ENCODE measurements around the gene BCHE. TPM values are rescaled to one million over a fixed set of nuclear protein-coding genes. Genes with fewer than 3 reads are reported as not detected.

Gene BCHE
- total RNA-seq, 1 donor from 2014 or later = not detected

GRCh38 chr3:165768680-165769079 is 68.5 kb downstream of the BCHE start:
- Mint-ChIP-seq H3K4me3 (no peak overlapping the region), H3K27me3 (ENCODE audit: insufficient read depth) (no peaks in the 10 kb centered on the region), H3K27ac (no peak overlapping the region), H3K9me3 (peaks cover 3% of the 10 kb centered on the region), H3K4me1 (ENCODE audit: low read depth) (no peaks in the 10 kb centered on the region), H3K36me3 (ENCODE audit: low read depth) (no peaks in the 10 kb centered on the region)
- no peak for DNase-seq (ENCODE audit: low spot score)
- intact Hi-C loops (cut with micrococcal nuclease) = no loop called here

- Mint-ChIP-seq H3K27me3 (ENCODE audit: insufficient read depth) (no peaks in the 10 kb centered on the region), H3K27ac (no peak overlapping the region), H3K4me3 (no peak overlapping the region), H3K9me3 (peaks cover 6% of the 10 kb centered on the region), H3K4me1 (ENCODE audit: low read depth) (no peaks in the 10 kb centered on the region), H3K36me3 (ENCODE audit: low read depth) (no peaks in the 10 kb centered on the region)
- no peak for DNase-seq (ENCODE audit: low spot score)
- intact Hi-C loops (cut with micrococcal nuclease) = no loop called here
Measured at GRCh38 chr3:165759041-165759440, 78.2 kb downstream of the BCHE start.

GRCh38 chr3:165755571-165755970 is 81.7 kb downstream of the BCHE start:
- Mint-ChIP-seq H3K4me1 (ENCODE audit: low read depth) (no peaks in the 10 kb centered on the region), H3K27me3 (ENCODE audit: insufficient read depth) (no peaks in the 10 kb centered on the region), H3K27ac (no peak overlapping the region), H3K9me3 (peaks cover 4% of the 10 kb centered on the region), H3K4me3 (no peak overlapping the region), H3K36me3 (ENCODE audit: low read depth) (no peaks in the 10 kb centered on the region)
- no peak for DNase-seq (ENCODE audit: low spot score)
- intact Hi-C loops (cut with micrococcal nuclease) = no loop called here

GRCh38 chr3:165754219-165755007 is 82.8 kb downstream of the BCHE start:
- no peaks in the 10 kb centered on the region for H3K4me1 Mint-ChIP-seq (ENCODE audit: low read depth)
- intact Hi-C loops (cut with micrococcal nuclease) = no loop called here
- H3K9me3 Mint-ChIP-seq = peaks cover 4% of the 10 kb centered on the region
- H3K27me3 Mint-ChIP-seq (ENCODE audit: insufficient read depth) = no peaks in the 10 kb centered on the region
- H3K4me3 Mint-ChIP-seq = no peak overlapping the region
- no peak for DNase-seq (ENCODE audit: low spot score)
- no peak overlapping the region for H3K27ac Mint-ChIP-seq
- H3K36me3 Mint-ChIP-seq (ENCODE audit: low read depth) = no peaks in the 10 kb centered on the region

GRCh38 chr3:165753560-165753959 is 83.7 kb downstream of the BCHE start:
- Mint-ChIP-seq H3K4me1 (ENCODE audit: low read depth) (no peaks in the 10 kb centered on the region), H3K36me3 (ENCODE audit: low read depth) (no peaks in the 10 kb centered on the region), H3K9me3 (peaks cover 4% of the 10 kb centered on the region), H3K27ac (no peak overlapping the region), H3K27me3 (ENCODE audit: insufficient read depth) (no peaks in the 10 kb centered on the region), H3K4me3 (no peak overlapping the region)
- DNase-seq (ENCODE audit: low spot score) = no peak
- intact Hi-C loops (cut with micrococcal nuclease) = no loop called here

GRCh38 chr3:165751637-165752036 is 85.6 kb downstream of the BCHE start:
- Mint-ChIP-seq H3K27me3 (ENCODE audit: insufficient read depth) (no peaks in the 10 kb centered on the region), H3K4me3 (no peak overlapping the region)

GRCh38 chr3:165749821-165750220 is 87.4 kb downstream of the BCHE start:
- H3K4me1 Mint-ChIP-seq (ENCODE audit: low read depth) = no peaks in the 10 kb centered on the region
- no peaks in the 10 kb centered on the region for H3K27me3 Mint-ChIP-seq (ENCODE audit: insufficient read depth)
- H3K9me3 Mint-ChIP-seq = peaks cover 4% of the 10 kb centered on the region
- intact Hi-C loops (cut with micrococcal nuclease) = no loop called here
- no peak overlapping the region for H3K4me3 Mint-ChIP-seq
- no peak overlapping the region for H3K27ac Mint-ChIP-seq
- H3K36me3 Mint-ChIP-seq (ENCODE audit: low read depth) = no peaks in the 10 kb centered on the region
- no peak for DNase-seq (ENCODE audit: low spot score)

More at GRCh38 chr3:165751637-165752036, 85.6 kb downstream of the BCHE start:
- Mint-ChIP-seq H3K4me1 (ENCODE audit: low read depth) (no peaks in the 10 kb centered on the region), H3K36me3 (ENCODE audit: low read depth) (no peaks in the 10 kb centered on the region), H3K9me3 (peaks cover 4% of the 10 kb centered on the region), H3K27ac (no peak overlapping the region)
- intact Hi-C loops (cut with micrococcal nuclease) = no loop called here
- no peak for DNase-seq (ENCODE audit: low spot score)

- intact Hi-C loops (cut with micrococcal nuclease) = no loop called here
- H3K36me3 Mint-ChIP-seq (ENCODE audit: low read depth) = no peaks in the 10 kb centered on the region
- H3K9me3 Mint-ChIP-seq = peaks cover 4% of the 10 kb centered on the region
- no peak overlapping the region for H3K4me3 Mint-ChIP-seq
- H3K4me1 Mint-ChIP-seq (ENCODE audit: low read depth) = no peaks in the 10 kb centered on the region
- DNase-seq (ENCODE audit: low spot score) = no peak
- no peak overlapping the region for H3K27ac Mint-ChIP-seq
- no peaks in the 10 kb centered on the region for H3K27me3 Mint-ChIP-seq (ENCODE audit: insufficient read depth)
Measured at GRCh38 chr3:165749241-165749640, 88.0 kb downstream of the BCHE start.

GRCh38 chr3:165748094-165748493 is 89.1 kb downstream of the BCHE start:
- no peak for DNase-seq (ENCODE audit: low spot score)
- H3K27ac Mint-ChIP-seq = no peak overlapping the region
- H3K9me3 Mint-ChIP-seq = peaks cover 4% of the 10 kb centered on the region
- no peaks in the 10 kb centered on the region for H3K27me3 Mint-ChIP-seq (ENCODE audit: insufficient read depth)
- H3K4me3 Mint-ChIP-seq = no peak overlapping the region
- intact Hi-C loops (cut with micrococcal nuclease) = no loop called here
- H3K4me1 Mint-ChIP-seq (ENCODE audit: low read depth) = no peaks in the 10 kb centered on the region
- no peaks in the 10 kb centered on the region for H3K36me3 Mint-ChIP-seq (ENCODE audit: low read depth)

GRCh38 chr3:165746874-165747273 is 90.3 kb downstream of the BCHE start:
- no peak for DNase-seq (ENCODE audit: low spot score)
- Mint-ChIP-seq H3K27ac (no peak overlapping the region), H3K4me1 (ENCODE audit: low read depth) (no peaks in the 10 kb centered on the region), H3K36me3 (ENCODE audit: low read depth) (no peaks in the 10 kb centered on the region), H3K27me3 (ENCODE audit: insufficient read depth) (no peaks in the 10 kb centered on the region), H3K4me3 (no peak overlapping the region), H3K9me3 (peaks cover 4% of the 10 kb centered on the region)
- intact Hi-C loops (cut with micrococcal nuclease) = no loop called here

- Mint-ChIP-seq H3K36me3 (ENCODE audit: low read depth) (no peaks in the 10 kb centered on the region), H3K27ac (no peak overlapping the region), H3K27me3 (ENCODE audit: insufficient read depth) (no peaks in the 10 kb centered on the region), H3K4me3 (no peak overlapping the region), H3K9me3 (no peaks in the 10 kb centered on the region), H3K4me1 (ENCODE audit: low read depth) (no peaks in the 10 kb centered on the region)
- intact Hi-C loops (cut with micrococcal nuclease) = no loop called here
- DNase-seq (ENCODE audit: low spot score) = no peak
Measured at GRCh38 chr3:165744025-165744424, 93.2 kb downstream of the BCHE start.

- Mint-ChIP-seq H3K36me3 (ENCODE audit: low read depth) (no peaks in the 10 kb centered on the region), H3K27ac (no peak overlapping the region), H3K4me1 (ENCODE audit: low read depth) (no peaks in the 10 kb centered on the region), H3K4me3 (no peak overlapping the region), H3K27me3 (ENCODE audit: insufficient read depth) (no peaks in the 10 kb centered on the region), H3K9me3 (peaks cover 5% of the 10 kb centered on the region)
- intact Hi-C loops (cut with micrococcal nuclease) = no loop called here
- no peak for DNase-seq (ENCODE audit: low spot score)
Measured at GRCh38 chr3:165742351-165742750, 94.9 kb downstream of the BCHE start.

- H3K4me1 Mint-ChIP-seq (ENCODE audit: low read depth) = no peaks in the 10 kb centered on the region
- H3K27ac Mint-ChIP-seq = no peak overlapping the region
- H3K36me3 Mint-ChIP-seq (ENCODE audit: low read depth) = no peaks in the 10 kb centered on the region
- DNase-seq (ENCODE audit: low spot score) = no peak
- no peaks in the 10 kb centered on the region for H3K9me3 Mint-ChIP-seq
- H3K4me3 Mint-ChIP-seq = no peak overlapping the region
- intact Hi-C loops (cut with micrococcal nuclease) = no loop called here
- H3K27me3 Mint-ChIP-seq (ENCODE audit: insufficient read depth) = no peaks in the 10 kb centered on the region
Measured at GRCh38 chr3:165729756-165730155, 107.5 kb downstream of the BCHE start.

GRCh38 chr3:165728924-165729323 is 108.3 kb downstream of the BCHE start:
- Mint-ChIP-seq H3K27ac (no peak overlapping the region), H3K36me3 (ENCODE audit: low read depth) (no peaks in the 10 kb centered on the region), H3K27me3 (ENCODE audit: insufficient read depth) (no peaks in the 10 kb centered on the region), H3K4me1 (ENCODE audit: low read depth) (no peaks in the 10 kb centered on the region), H3K9me3 (no peaks in the 10 kb centered on the region), H3K4me3 (no peak overlapping the region)
- intact Hi-C loops (cut with micrococcal nuclease) = no loop called here
- no peak for DNase-seq (ENCODE audit: low spot score)
